HepG2 (cell line): ENCODE measurements around the gene TMC8. TPM values are rescaled to one million over a fixed set of nuclear protein-coding genes. Genes with fewer than 3 reads are reported as not detected.

Source experiments
- CREB1 ChIP-seq, 2 experiments: fragments of 450-650 bp in 1 of 2; IDR thresholded peaks; 2 replicates each; pipeline ENCODE4 v1.6.1; 2016 to 2017; ENCODE audit warnings: control low read depth in 1 of 2, mild to moderate bottlenecking in 1 of 2, missing compliant biosample characterization in 1 of 2, missing genetic modification characterization in 1 of 2
- EEA1 ChIP-seq: sonication (generic); formaldehyde crosslinking; IDR thresholded peaks from 2 replicates; pipeline ENCODE4 v1.5.1; 2020; ENCODE audit warnings: mild to moderate bottlenecking, missing genetic modification reagents, borderline replicate concordance
- FOXJ3 ChIP-seq: sonication (generic); formaldehyde crosslinking; IDR thresholded peaks from 2 replicates; pipeline ENCODE4 v1.4.0; 2020; ENCODE audit warnings: missing genetic modification reagents, mild to moderate bottlenecking, borderline replicate concordance
- HNRNPUL1 ChIP-seq: fragments of 200-400 bp; formaldehyde crosslinking; IDR thresholded peaks from 2 replicates; pipeline ENCODE4 v1.6.1; 2017; ENCODE audit warnings: low read depth, mild to moderate bottlenecking, low read length, moderate library complexity
- JARID2 ChIP-seq: sonication (generic); formaldehyde crosslinking; IDR thresholded peaks from 2 replicates; pipeline ENCODE4 v1.8.1; 2023; ENCODE audit warnings: missing genetic modification reagents, inconsistent platforms; ENCODE audit not compliant: insufficient replicate concordance
- NFE2 ChIP-seq: sonication (generic); formaldehyde crosslinking; IDR thresholded peaks from 2 replicates; pipeline ENCODE4 v1.4.0; 2020; ENCODE audit warnings: missing genetic modification reagents
- PTBP1 ChIP-seq: fragments of 200-400 bp; formaldehyde crosslinking; IDR thresholded peaks from 2 replicates; pipeline ENCODE4 v1.6.1; 2018; ENCODE audit warnings: low read length, low read depth; ENCODE audit not compliant: poor library complexity, severe bottlenecking
- RFXANK ChIP-seq: IDR thresholded peaks from 2 replicates; pipeline ENCODE4 v1.6.1; 2016
- ZBTB7B ChIP-seq: sonication (generic); formaldehyde crosslinking; IDR thresholded peaks from 2 replicates; pipeline ENCODE4 v1.4.0; 2020; ENCODE audit warnings: missing genetic modification reagents
- ZNF124 ChIP-seq: sonication (generic); formaldehyde crosslinking; IDR thresholded peaks from 2 replicates; pipeline ENCODE4 v1.4.0; 2020; ENCODE audit warnings: missing genetic modification reagents
- ZNF17 ChIP-seq: sonication (generic); formaldehyde crosslinking; IDR thresholded peaks from 2 replicates; pipeline ENCODE4 v1.5.0; 2020; ENCODE audit warnings: mild to moderate bottlenecking, missing genetic modification reagents
- ZNF33B ChIP-seq: sonication (generic); formaldehyde crosslinking; IDR thresholded peaks from 2 replicates; pipeline ENCODE4 v1.5.1; 2020; ENCODE audit warnings: mild to moderate bottlenecking, missing genetic modification reagents
- ZNF644 ChIP-seq: IDR thresholded peaks from 2 replicates; pipeline ENCODE4 v1.6.1; 2016; ENCODE audit warnings: low read depth
- ZNF775 ChIP-seq: sonication (generic); formaldehyde crosslinking; IDR thresholded peaks from 2 replicates; pipeline ENCODE4 v1.4.0; 2020; ENCODE audit warnings: missing genetic modification reagents, mild to moderate bottlenecking, moderate library complexity, borderline replicate concordance
- ZSCAN30 ChIP-seq: sonication (generic); formaldehyde crosslinking; IDR thresholded peaks from 2 replicates; pipeline ENCODE4 v1.5.0; 2020; ENCODE audit warnings: mild to moderate bottlenecking, missing genetic modification reagents
- polyA plus RNA-seq, 8 experiments: library from polyadenylated mRNA; depleted of rRNA in 3 of 8; stranded (reverse) in 7 of 8; unstranded in 1 of 8; fragments of >200 nt; fragmentation: Illumina TruSeq in 4 of 8; extraction: Trizol in 4 of 8; gene quantifications; 2 replicates each; pipeline versions ENCODE4 v1.2.1 to v1.2.3, GENCODE V29; 2011 to 2016; ENCODE audit warnings: low read depth in 4 of 8, missing spikeins in 1 of 8, mixed read lengths in 1 of 8; ENCODE audit not compliant: insufficient read depth in 1 of 8
- total RNA-seq, 5 experiments: library from RNA; depleted of rRNA; stranded (reverse); fragments of >200 nt; fragmentation: Illumina TruSeq; extraction: Trizol; gene quantifications; 2 replicates each; pipeline ENCODE4 v1.2.3, GENCODE V29; 2016; ENCODE audit warnings: low read depth in 1 of 5
- TF ChIP-seq, protein P1 (sequence below): sonication (generic); formaldehyde crosslinking; IDR thresholded peaks from 2 replicates; pipeline ENCODE4 v1.8.1; 2023; ENCODE audit warnings: mild to moderate bottlenecking, missing genetic modification reagents
- TF ChIP-seq, protein P2 (sequence below), 2 experiments: IDR thresholded peaks; 2 replicates each; pipeline ENCODE4 v1.6.1; 2011 to 2012; ENCODE audit warnings: low read length in 2 of 2, borderline replicate concordance in 1 of 2, low read depth in 1 of 2, mild to moderate bottlenecking in 1 of 2, moderate library complexity in 1 of 2
- TF ChIP-seq, protein P3 (sequence below): fragments of 450-650 bp; IDR thresholded peaks from 2 replicates; pipeline ENCODE4 v1.6.1; 2016
- TF ChIP-seq, protein P4 (sequence below): sonication (generic); formaldehyde crosslinking; IDR thresholded peaks from 2 replicates; pipeline ENCODE4 v1.4.0; 2020; ENCODE audit warnings: missing genetic modification reagents, borderline replicate concordance
- TF ChIP-seq, protein P5 (sequence below): sonication (generic); formaldehyde crosslinking; IDR thresholded peaks from 2 replicates; pipeline ENCODE4 v1.5.1; 2020; ENCODE audit warnings: missing genetic modification reagents, mild to moderate bottlenecking, borderline replicate concordance

Gene TMC8
- total and polyA plus RNA-seq, 2 of the 13 experiments (the other 11 are each of a cell fraction or from before 2014, with no cell fraction given), result 0.53 to 7.8 TPM

DNA sequence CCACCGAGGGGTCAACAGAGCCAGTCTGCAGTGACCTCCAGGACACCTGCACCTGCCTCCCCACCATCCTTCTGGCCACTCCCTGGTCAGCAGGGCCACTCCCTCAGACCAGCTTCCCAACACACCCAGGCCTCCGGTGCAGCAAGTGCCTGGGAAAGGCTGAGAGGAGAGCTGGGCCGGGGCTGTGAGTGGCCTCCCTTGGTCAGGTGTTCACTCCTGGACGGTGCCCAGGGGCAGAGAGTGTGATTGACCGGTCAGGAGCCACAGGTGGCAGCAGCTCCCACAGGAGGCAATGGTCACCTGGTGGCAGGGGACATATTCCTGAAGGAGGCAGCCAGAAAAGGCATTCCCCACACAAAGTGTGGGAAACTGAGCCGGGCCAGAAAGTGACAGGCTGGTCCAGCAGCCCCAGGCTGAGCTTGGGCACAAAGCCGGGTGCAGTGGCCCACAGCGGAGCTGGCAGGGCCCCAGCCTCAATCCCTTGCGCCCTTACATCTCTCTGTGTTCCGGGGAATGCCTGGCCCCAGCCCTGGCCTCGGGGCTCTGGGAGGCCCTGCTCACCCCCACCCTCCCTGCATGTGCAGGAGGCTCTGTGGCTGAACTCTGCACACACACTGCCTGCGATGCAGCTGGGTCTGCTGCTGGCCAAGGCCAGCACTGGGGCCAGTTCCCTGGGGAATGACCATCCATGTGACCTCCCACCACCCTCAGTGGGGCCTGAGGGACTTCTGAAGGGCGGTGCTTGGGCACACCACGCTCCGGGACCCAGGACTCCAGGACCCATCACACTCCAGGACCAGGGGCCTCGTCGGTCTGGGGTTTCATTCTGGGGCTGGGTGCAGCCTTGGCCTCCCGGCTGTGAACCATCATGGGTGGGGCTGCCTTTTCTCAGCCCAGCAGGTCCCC, 14.4 kb downstream of the TMC8 start (continued):
- TF ChIP-seq PTBP1, result peak; percentile 39
- TF ChIP-seq ZSCAN30 (CRISPR knock-in tag), result no peak
- TF ChIP-seq NFE2 (CRISPR knock-in tag), result no peak
- TF ChIP-seq, protein P1, sequence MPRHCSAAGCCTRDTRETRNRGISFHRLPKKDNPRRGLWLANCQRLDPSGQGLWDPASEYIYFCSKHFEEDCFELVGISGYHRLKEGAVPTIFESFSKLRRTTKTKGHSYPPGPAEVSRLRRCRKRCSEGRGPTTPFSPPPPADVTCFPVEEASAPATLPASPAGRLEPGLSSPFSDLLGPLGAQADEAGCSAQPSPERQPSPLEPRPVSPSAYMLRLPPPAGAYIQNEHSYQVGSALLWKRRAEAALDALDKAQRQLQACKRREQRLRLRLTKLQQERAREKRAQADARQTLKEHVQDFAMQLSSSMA (CRISPR knock-in tag), result 0 out of 2 replicates have a peak, but pooled peaks have one; percentile 7
- TF ChIP-seq, protein P2, sequence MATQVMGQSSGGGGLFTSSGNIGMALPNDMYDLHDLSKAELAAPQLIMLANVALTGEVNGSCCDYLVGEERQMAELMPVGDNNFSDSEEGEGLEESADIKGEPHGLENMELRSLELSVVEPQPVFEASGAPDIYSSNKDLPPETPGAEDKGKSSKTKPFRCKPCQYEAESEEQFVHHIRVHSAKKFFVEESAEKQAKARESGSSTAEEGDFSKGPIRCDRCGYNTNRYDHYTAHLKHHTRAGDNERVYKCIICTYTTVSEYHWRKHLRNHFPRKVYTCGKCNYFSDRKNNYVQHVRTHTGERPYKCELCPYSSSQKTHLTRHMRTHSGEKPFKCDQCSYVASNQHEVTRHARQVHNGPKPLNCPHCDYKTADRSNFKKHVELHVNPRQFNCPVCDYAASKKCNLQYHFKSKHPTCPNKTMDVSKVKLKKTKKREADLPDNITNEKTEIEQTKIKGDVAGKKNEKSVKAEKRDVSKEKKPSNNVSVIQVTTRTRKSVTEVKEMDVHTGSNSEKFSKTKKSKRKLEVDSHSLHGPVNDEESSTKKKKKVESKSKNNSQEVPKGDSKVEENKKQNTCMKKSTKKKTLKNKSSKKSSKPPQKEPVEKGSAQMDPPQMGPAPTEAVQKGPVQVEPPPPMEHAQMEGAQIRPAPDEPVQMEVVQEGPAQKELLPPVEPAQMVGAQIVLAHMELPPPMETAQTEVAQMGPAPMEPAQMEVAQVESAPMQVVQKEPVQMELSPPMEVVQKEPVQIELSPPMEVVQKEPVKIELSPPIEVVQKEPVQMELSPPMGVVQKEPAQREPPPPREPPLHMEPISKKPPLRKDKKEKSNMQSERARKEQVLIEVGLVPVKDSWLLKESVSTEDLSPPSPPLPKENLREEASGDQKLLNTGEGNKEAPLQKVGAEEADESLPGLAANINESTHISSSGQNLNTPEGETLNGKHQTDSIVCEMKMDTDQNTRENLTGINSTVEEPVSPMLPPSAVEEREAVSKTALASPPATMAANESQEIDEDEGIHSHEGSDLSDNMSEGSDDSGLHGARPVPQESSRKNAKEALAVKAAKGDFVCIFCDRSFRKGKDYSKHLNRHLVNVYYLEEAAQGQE (IDR thresholded peaks at IDR 0.05; ENCODE audit: borderline replicate concordance in 1 of 2, low read depth in 1 of 2, low read length in 2 of 2), result peak in 1 of 2 experiments; percentile 59; a peak in 1 of 4 replicates
- no peak; the same call in 1 of the 2 replicates for TF ChIP-seq EEA1 (CRISPR knock-in tag)
- TF ChIP-seq, protein P3, sequence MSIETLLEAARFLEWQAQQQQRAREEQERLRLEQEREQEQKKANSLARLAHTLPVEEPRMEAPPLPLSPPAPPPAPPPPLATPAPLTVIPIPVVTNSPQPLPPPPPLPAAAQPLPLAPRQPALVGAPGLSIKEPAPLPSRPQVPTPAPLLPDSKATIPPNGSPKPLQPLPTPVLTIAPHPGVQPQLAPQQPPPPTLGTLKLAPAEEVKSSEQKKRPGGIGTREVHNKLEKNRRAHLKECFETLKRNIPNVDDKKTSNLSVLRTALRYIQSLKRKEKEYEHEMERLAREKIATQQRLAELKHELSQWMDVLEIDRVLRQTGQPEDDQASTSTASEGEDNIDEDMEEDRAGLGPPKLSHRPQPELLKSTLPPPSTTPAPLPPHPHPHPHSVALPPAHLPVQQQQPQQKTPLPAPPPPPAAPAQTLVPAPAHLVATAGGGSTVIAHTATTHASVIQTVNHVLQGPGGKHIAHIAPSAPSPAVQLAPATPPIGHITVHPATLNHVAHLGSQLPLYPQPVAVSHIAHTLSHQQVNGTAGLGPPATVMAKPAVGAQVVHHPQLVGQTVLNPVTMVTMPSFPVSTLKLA, result no peak
- no peak for TF ChIP-seq RFXANK (CRISPR knock-in tag)
- TF ChIP-seq ZBTB7B (CRISPR knock-in tag), result peak; percentile 71; the same call in 1 of the 2 replicates
- TF ChIP-seq ZNF775 (CRISPR knock-in tag), result no peak
- no peak for TF ChIP-seq CREB1 (IDR thresholded peaks at IDR 0.05)
- TF ChIP-seq CREB1 (CRISPR knock-in tag; IDR thresholded peaks at IDR 0.05), result no peak
- no peak for TF ChIP-seq ZNF124 (CRISPR knock-in tag)
- TF ChIP-seq, protein P4, sequence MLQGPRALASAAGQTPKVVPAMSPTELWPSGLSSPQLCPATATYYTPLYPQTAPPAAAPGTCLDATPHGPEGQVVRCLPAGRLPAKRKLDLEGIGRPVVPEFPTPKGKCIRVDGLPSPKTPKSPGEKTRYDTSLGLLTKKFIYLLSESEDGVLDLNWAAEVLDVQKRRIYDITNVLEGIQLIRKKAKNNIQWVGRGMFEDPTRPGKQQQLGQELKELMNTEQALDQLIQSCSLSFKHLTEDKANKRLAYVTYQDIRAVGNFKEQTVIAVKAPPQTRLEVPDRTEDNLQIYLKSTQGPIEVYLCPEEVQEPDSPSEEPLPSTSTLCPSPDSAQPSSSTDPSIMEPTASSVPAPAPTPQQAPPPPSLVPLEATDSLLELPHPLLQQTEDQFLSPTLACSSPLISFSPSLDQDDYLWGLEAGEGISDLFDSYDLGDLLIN, result 0 out of 2 replicates have a peak, but pooled peaks have one; percentile 75
- TF ChIP-seq HNRNPUL1, result no peak
- TF ChIP-seq ZNF644, result peak; percentile 53; the same call in 1 of the 2 replicates
- TF ChIP-seq ZNF33B (CRISPR knock-in tag), result no peak; the same call in 1 of the 2 replicates
- TF ChIP-seq, protein P5, sequence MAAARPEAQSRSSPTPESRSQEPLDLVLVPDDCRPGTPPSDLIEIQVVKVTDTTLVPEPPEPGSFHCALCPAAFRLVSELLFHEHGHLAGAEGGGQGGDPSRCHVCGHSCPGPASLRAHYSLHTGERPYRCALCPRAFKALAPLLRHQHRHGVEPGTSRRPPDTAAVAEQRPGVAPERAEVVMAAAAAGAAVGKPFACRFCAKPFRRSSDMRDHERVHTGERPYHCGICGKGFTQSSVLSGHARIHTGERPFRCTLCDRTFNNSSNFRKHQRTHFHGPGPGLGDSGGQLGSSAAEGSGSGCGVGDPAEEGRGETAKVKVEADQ, result no peak; the same call in 1 of the 2 replicates
- no peak for TF ChIP-seq JARID2 (CRISPR knock-in tag)
- peak; percentile 16; the same call in 1 of the 2 replicates for TF ChIP-seq FOXJ3 (CRISPR knock-in tag)
- TF ChIP-seq ZNF17, result 0 out of 2 replicates have a peak, but pooled peaks have one; percentile 58
